Activated CD8-positive, alpha-beta memory T cell treated with anti-CD3 and anti-CD28 coated beads, Interleukin-2, amount 50 U/mL, for 1 hour (primary cell): ENCODE data around the gene MYO7A.
A peak's percentile ranks its signal among the peaks of the same experiment; 100 is the strongest.

Source experiments
- DNase-seq: peaks from one replicate; pipeline ENCODE4 v3.0.0-alpha.2; 2020; ENCODE audit errors: extremely low read depth

MYO7A gene

GRCh38 chr11:77127920-77128691 lies at the start of gene MYO7A:
MYO7A (plus strand) TSS chr11:77128246; CDS start chr11:77130635, 2,389 bp downstream.
- no peak for DNase-seq

DNA sequence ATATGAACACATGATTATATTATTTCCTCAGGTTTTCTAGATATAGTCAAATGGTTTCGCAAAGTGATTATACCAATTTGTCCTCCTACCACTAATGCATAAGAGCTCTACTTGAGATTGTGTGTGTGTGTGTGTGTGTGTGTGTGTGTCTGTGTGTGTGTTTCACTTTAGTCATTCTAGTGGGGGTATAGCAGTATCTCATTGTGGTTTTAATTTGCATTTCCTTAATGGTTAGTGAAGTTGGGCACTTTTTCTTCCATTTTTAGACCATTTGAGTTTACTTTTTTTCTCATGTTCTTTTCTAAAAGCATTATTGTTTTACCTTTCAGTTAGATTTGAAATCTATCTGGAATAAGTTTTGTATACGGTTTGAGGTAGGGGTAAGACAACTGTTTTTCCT lies 48.4 kb upstream of the MYO7A start:
- DNase-seq = no peak

- DNase-seq = no peak
These were observed 47.3 kb upstream of the MYO7A start for GRCh38 chr11:77080643-77081210.

- no peak for DNase-seq
These were observed 46.6 kb upstream of the MYO7A start for GRCh38 chr11:77081381-77081851.

DNA sequence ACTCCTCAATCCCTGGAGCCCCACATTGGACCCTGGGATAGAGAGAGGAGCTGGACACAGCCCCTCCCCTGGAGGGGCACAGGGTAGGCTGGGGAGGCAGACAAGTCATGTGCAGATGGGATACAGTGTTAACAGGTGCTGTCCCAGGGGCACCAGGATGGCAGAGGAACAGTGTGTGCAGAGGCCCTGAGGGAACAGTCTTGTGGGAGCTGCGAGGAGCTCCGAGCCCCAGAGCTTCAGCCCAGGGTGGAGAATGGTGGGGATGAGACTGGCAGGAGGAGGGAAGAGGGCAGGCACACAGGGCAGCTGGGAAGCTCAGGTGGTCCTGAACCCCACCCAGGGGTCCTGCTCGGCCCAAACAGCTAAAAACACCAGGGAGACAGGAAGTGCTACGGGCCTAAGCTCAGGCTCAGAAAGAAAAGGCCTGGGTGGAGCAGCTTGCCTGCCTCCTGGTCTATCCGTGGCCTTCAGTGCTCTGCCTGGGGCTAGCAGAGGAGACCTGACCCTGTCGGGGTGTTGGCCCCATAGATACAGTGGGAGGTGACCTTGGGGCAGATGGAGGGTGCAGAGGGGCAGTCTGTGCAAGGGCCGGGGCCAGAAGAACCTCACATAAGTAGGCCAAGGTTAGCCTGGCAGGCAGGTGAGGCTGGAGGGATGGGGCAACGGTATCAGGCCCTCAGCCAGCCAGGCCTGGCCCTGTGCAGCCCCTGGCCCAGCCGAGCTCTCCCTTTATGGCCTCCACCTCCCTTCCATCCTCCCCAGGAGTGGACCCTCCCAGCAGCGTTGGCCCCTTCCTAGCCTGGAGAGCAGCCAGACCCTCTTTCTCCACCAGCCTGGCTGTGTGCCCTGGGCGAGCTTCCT lies 45.8 kb upstream of the MYO7A start:
- no peak for DNase-seq

- no peak for DNase-seq
These were observed 45.0 kb upstream of the MYO7A start for GRCh38 chr11:77082838-77083565.

DNA sequence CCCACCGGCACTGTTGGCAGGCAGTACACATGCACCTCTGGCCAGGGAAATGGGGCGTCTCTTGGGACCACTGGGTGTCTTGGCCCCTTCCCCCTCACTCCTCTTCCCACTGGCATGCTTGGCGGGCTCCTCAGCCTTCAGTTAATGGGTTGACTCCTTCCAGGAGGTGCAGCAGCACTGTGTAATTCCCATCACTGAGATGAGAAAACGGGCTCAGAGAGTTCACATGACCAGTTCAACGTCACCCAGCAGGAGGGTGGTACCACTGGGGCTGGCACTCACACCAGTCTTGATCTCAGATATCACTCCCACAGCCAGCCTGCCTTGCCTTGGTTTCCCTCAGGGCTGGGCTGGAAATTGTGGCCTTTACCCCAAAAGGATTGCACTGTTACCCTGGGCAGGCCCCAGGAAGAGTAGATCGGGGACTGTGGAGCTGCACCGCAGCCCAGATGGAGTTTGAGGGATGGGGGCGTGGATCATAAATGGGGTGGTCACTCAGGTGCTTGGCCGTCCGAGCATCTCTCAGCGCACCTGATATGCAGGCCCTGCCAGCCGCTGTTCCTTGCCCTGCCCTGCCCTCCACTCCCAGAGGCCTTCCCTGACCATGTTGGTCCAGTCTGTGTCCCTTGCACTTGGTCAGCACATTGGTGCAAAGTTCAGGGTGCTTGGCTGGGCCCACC lies 44.3 kb upstream of the MYO7A start:
- no peak for DNase-seq

DNA sequence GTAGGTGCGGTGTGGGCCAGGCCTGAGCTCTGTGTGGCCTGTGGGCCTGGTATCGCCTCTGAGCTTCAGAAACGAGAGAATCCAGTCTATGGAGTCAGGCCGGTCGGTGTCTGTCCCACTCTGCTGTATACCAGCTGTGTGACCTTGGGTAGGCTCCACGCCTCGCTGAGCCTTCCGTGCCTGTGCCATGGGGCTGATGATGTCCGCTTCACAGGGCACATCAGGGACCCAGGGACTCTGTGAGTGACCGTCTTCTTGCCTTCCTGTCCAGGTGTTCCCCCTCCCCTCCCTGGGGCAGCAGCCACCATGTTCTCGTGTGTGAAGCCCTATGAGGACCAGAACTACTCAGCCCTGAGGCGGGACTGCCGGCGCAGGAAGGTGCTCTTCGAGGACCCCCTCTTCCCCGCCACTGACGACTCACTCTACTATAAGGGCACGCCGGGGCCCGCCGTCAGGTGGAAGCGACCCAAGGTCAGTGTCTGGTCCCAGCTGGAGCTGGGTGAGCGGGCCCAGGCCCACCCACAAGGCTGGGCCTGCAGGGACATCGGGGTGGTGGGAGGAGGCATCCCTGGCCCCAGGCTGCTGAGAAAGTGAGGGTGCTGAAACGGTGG lies 43.4 kb upstream of the MYO7A start:
- no peak for DNase-seq

- no peak for DNase-seq
These were observed 42.4 kb upstream of the MYO7A start for GRCh38 chr11:77085652-77086051.

GRCh38 chr11:77086521-77087472 lies 41.2 kb upstream of the MYO7A start:
- no peak for DNase-seq

DNA sequence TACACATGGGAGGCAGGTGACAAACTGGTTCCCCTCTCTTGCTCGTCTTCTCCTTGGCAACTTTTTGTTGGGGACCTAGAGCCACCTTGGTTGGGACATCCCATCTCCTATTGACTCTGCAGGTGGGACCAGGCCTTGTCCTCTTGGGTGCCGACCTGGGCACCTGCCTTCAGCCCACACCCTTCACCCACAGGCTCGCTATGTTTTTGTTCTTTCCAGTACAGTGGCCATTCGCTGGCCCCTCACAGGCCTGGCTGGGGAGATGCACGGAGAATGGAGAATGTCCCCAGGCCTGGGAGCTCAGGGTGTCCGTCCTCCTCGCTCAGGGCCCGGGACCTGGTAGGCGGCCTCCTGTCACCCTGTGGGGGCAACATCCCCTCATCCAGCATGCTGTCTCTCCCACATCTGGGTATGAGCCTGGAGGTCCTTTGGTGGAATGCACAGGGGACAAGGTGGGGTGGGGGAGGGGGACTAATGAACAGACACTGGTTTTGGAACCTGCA lies 40.3 kb upstream of the MYO7A start:
- DNase-seq = no peak

DNA sequence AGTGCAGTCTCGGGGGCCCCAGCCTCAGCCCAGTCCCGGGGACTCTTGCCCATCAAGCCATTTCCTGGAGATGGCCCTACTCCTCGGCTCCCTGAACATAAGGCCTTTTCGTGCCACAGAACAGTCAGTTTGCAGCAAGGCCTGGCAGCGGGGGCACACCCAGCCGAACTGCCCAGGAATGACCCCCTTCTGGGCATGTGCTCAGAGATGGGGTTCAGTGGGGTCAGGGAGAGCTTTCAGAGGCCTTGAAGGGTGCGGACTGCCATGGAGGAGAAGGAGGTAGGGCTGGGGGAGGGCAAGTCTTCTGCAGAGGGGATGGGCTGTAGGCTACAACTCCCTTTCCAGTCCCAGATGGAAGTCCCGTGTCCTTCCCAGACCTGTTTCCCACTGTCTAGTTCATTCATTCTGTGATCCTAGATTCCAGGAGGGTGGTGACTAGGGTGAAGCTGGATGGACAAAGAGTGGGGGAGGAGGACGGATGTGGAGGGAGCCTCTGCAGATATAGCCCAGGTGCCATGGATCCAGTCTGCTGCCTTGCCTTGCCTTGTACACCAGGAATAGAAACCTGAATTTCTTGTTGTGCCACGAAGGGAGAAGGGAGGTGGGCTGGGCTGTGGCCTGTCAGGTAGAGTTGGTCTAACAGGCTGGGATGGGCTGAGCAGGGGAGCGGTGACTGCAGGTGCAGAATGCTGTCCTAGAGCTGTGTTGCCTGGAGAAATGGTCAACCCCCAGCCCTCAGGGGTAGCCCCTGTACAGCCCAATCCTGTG lies 39.6 kb upstream of the MYO7A start:
- no peak for DNase-seq

GRCh38 chr11:77089004-77089545 lies 39.0 kb upstream of the MYO7A start:
- DNase-seq = no peak

DNA sequence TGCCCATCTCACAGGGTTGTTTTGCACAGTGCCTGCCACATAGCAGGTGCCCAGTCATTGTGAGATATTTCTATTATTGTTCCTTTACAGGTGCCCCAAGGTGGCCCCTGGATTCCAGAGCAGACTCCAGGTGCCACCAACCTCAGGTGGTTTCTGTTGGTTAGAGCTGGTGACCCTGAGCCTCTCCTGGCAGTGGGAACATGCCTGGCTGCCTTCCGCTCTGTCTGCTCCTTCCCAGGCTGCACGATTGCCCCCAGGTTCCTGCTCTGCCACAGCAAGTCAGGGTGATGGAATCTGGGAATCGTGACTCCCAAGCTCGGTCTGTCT lies 38.0 kb upstream of the MYO7A start:
- no peak for DNase-seq

DNA sequence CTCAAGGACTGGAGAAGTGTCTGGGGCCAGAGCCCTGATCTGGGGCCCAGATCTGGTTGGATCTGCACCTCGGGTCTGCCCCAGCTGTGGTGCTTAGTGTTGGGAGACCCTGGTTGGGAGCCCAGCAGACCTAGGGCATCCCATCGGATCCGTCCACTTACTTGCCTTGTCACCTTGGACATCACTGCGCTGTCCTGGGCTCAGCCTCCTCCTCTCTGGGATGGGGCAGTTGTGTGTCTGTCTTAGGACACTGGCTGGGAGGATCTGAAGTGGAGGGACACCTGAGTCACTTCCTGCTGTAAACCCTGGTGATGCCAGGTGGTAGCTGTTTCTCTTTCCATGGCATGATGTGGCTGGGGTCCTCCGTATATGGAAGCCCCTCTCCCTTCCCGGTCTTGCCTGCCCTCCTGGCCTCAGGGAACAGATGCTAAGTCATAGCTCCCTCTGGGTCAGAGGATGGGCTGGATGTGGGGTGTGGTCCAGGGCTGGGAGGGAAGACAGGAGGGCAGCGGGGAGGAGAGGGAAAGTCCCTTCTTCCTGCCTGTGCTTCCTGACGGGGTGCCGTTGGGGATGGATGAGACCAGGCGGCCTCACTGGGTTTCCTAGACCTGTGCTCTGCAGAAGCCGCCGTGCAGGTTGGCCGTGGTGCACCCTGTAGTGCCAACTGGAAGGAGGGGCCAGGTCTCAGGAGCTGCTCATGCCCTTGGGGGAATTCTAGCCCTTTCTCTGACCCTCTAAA lies 37.5 kb upstream of the MYO7A start:
- no peak for DNase-seq

DNA sequence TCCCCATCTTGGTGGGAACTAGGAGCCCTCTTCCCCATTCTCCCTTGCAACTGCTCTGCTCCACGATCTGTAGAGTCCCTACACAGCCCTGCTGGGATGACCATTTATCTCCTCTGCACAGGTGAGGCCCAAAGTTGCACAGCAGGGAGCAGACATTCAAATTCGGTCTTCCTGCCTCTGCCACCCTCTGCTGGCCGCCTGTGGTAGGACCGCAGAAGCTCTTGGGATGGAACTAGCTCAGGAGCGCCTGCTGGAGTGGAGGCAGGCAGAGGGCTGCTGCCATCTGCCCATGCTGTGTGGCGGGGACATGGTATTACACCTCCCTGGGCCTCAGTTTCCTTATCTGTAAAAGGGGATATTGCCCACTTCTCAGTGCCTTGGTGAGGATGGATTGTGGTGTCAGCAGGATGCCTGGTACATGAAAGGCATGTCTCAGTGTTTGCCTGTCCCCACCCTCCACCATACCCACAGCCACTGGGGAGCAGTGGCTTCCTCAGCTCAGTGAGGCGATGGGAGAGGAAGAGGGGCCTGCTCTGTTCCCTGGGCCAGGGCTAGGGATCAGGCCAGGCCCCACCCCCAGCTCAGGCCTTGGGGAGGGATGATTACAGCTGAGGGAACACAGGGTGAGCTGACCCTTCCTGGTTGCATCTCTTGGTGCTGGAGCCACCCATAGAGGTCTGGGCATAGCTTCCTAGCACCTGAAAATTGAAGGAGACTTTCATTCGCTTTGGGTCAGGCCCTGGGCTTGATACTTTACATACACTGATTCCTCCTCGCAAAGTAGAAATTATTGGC lies 36.7 kb upstream of the MYO7A start:
- peak; percentile 37 for DNase-seq

GRCh38 chr11:77092382-77092781 lies 35.7 kb upstream of the MYO7A start:
- DNase-seq = no peak
